Heart right ventricle (tissue), 16 donors: Measurements from ENCODE around the gene NELL1. TPM values are rescaled to one million over a fixed set of nuclear protein-coding genes. Genes with fewer than 3 reads are reported as not detected.

Experiments used
- ATAC-seq, 8 donors: fragments of 200-7000 bp; cut with Tn5 transposase; one replicate each; pipeline ENCODE4 v1.9.1; 2020; ENCODE audit warnings: mild to moderate bottlenecking in 8 of 8, moderate library complexity in 8 of 8, moderate number of reproducible peaks in 1 of 8
- DNase-seq, 2 donors: peaks; one replicate each; pipeline ENCODE4 v3.0.0-alpha.2; 2020
- H3K27ac ChIP-seq, 10 donors: fragments of 200-600 bp; sonication (generic) in 2 of 10; one replicate each; pipeline versions ENCODE4 v1.5.0 to v1.8.0; 2020 to 2022; ENCODE audit warnings: mild to moderate bottlenecking in 3 of 10
- H3K27me3 ChIP-seq, 7 donors: fragments of 200-600 bp; one replicate each; pipeline ENCODE4 v1.8.0; 2021 to 2022; ENCODE audit warnings: mild to moderate bottlenecking in 2 of 7
- H3K36me3 ChIP-seq, 9 donors: fragments of 200-600 bp; sonication (generic) in 1 of 9; one replicate each; pipeline versions ENCODE4 v1.5.0 to v1.8.0; 2020 to 2022; ENCODE audit warnings: mild to moderate bottlenecking in 2 of 9
- H3K4me1 ChIP-seq, 9 donors: fragments of 200-600 bp; sonication (generic) in 1 of 9; one replicate each; pipeline versions ENCODE4 v1.5.0 to v1.8.0; 2020 to 2022; ENCODE audit warnings: mild to moderate bottlenecking in 4 of 9
- H3K4me3 ChIP-seq, 10 donors: fragments of 200-600 bp; sonication (generic) in 2 of 10; one replicate each; pipeline versions ENCODE4 v1.5.0 to v1.8.0; 2020 to 2022; ENCODE audit warnings: mild to moderate bottlenecking in 7 of 10, moderate library complexity in 2 of 10
- H3K9me3 ChIP-seq, 11 donors: fragments of 200-600 bp in 10 of 11; sonication (generic) in 2 of 11; one replicate each; pipeline versions ENCODE4 v1.5.0 to v1.8.0; 2013 to 2022; ENCODE audit warnings: mild to moderate bottlenecking in 2 of 11, control low read depth in 1 of 11, moderate library complexity in 1 of 11
- CTCF ChIP-seq, 9 donors: fragments of 200-600 bp; sonication (generic) in 2 of 9; IDR thresholded peaks; one replicate each; pipeline versions ENCODE4 v1.5.0 to v1.8.0; 2021 to 2022; ENCODE audit warnings: antibody characterized with exemption in 9 of 9, mild to moderate bottlenecking in 5 of 9, moderate library complexity in 1 of 9
- WGBS, 2 donors: extraction: QIAGEN DNeasy Blood & Tissue Kit; methylation state at CpG; one replicate each; pipeline ENCODE4 v1.1.7; 2013; ENCODE audit warnings: inconsistent platforms in 1 of 2; 5-methylcytosine and 5-hydroxymethylcytosine counted together
- intact Hi-C, 10 donors: fragments of 100-400 bp; cut with DNase I; formaldehyde crosslinking; loops; one replicate each; pipeline versions ENCODE4 v1.11.1 to v1.14.2; 2022
- polyA plus RNA-seq, 2 donors: library from polyadenylated mRNA; stranded (reverse); fragments of 200-250 nt; gene quantifications; one replicate each; pipeline ENCODE4 v1.2.3, GENCODE V29; 2013
- total RNA-seq, 10 donors: library from RNA; stranded (reverse); fragmentation: NEBNext Ultra II Directional in 3 of 10; extraction: Animal tissue kit (Norgen Biotek cat#: 25700) in 3 of 10; gene quantifications; one replicate each; pipeline versions ENCODE4 v1.2.1 to v1.2.4, GENCODE V29; 2021 to 2023
- donor health status: Arrhythmogenic right ventricular cardiomyopathy.
- donor health status: ischemic (EF 13 %, LVEDD 7.1; RV severe dilation, severe dysfunction).
- donor health status: healthy with polysubstance abuse.
- donor health status: DM: no; HTN: yes; CAD: no.
- donor health status: DM: no; HTN: no; CAD: no.
- donor health status: ischemic (EF 25% LVEDD 6.9; RV normal size, moderate dysfunction).
- donor health status: ischemic (EF 25% LVEDD 5.7; RV mildly dilated, moderate dysfunction).
- donor health status: healthy.
- donor health status: DM: yes; HTN: yes; CAD: no.
- donor health status: Ischemic cardiomyopathy.
- donor health status: ischemic (EF 35%, LVEDD 5.7; RV mildly dilated, moderate dysfunction).
- donor health status: nonischemic (EF 11% LVEDD 7.7; RV severe dilation, severe dysfunction).
- donor health status: DM: yes; HTN: yes; CAD: no.
- donor health status: PGD.
- donor health status: ischemic (EF 29% LVEDD 5.4; RV normal size, mild dysfunction).
- donor health status: nonischemic (EF 23%, LVEDD 6.1; RV moderate dilation, normal function).

The NELL1 gene
- total and polyA plus RNA-seq, 12 donors, result not detected

GRCh38 chr11:21285104-21285503 lies 615.7 kb downstream of the NELL1 start:
- no peak overlapping the region for H3K27ac ChIP-seq
- 21 to 28% methylated on average over 2 of the region's 2 CpGs for WGBS, 2 donors
- H3K4me3 ChIP-seq, result no peak overlapping the region
- no peak for ATAC-seq
- TF ChIP-seq CTCF (IDR thresholded peaks at IDR 0.05), result no peak
- peaks cover 0 to 19% (median 0%) of the 10 kb centered on the region in 11 donors for H3K9me3 ChIP-seq
- no peaks in the 10 kb centered on the region for H3K27me3 ChIP-seq
- H3K36me3 ChIP-seq, result no peaks in the 10 kb centered on the region
- intact Hi-C loops, result no loop called here
- no peak for DNase-seq
- no peaks in the 10 kb centered on the region for H3K4me1 ChIP-seq

GRCh38 chr11:21289686-21290085 lies 620.3 kb downstream of the NELL1 start:
- intact Hi-C loops, result no loop called here
- Histone ChIP-seq H3K27me3 (no peaks in the 10 kb centered on the region), H3K4me3 (no peak overlapping the region), H3K4me1 (no peaks in the 10 kb centered on the region), H3K36me3 (no peaks in the 10 kb centered on the region), H3K9me3 (peaks cover 0 to 38% (median 3%) of the 10 kb centered on the region in 11 donors), H3K27ac (no peak overlapping the region)
- no peak for DNase-seq
- ATAC-seq, result no peak
- no peak for TF ChIP-seq CTCF (IDR thresholded peaks at IDR 0.05)
- WGBS, 2 donors, result 55 to 62% methylated on average over 4 of the region's 4 CpGs

- ATAC-seq, result no peak
- WGBS, 2 donors, result 57 to 66% methylated on average over 2 of the region's 2 CpGs
- intact Hi-C loops, result no loop called here
These were observed 626.1 kb downstream of the NELL1 start for GRCh38 chr11:21295508-21295907.

GRCh38 chr11:21301981-21302380 lies 632.6 kb downstream of the NELL1 start:
- TF ChIP-seq CTCF (IDR thresholded peaks at IDR 0.05), result no peak
- intact Hi-C loops, result loop anchor here in 1 of 10 donors (5.0 kb wide), 1 partner anchor 1250 kb away; no protein-coding TSS in a partner anchor
- ATAC-seq (no peak), DNase-seq (no peak)
- Histone ChIP-seq H3K36me3 (no peaks in the 10 kb centered on the region), H3K4me1 (no peaks in the 10 kb centered on the region), H3K9me3 (peaks cover 0 to 15% (median 3%) of the 10 kb centered on the region in 11 donors), H3K4me3 (no peak overlapping the region), H3K27me3 (no peaks in the 10 kb centered on the region), H3K27ac (no peak overlapping the region)
- 78 to 83% methylated on average over 1 of the region's 1 CpG for WGBS, 2 donors

More at GRCh38 chr11:21295508-21295907, 626.1 kb downstream of the NELL1 start:
- no peak overlapping the region for H3K27ac ChIP-seq
- no peak overlapping the region for H3K4me3 ChIP-seq
- DNase-seq, result no peak
- TF ChIP-seq CTCF (IDR thresholded peaks at IDR 0.05), result no peak
- H3K36me3 ChIP-seq, result no peaks in the 10 kb centered on the region
- H3K4me1 ChIP-seq, result no peaks in the 10 kb centered on the region
- H3K9me3 ChIP-seq, result peaks cover 0 to 21% (median 3%) of the 10 kb centered on the region in 11 donors
- H3K27me3 ChIP-seq, result no peaks in the 10 kb centered on the region
